HG03060 (cell line): Measurements from ENCODE around the gene YPEL2.
"Not testable (repeated sequence)": the region's sequence is repeated elsewhere in the genome, so short reads cannot be mapped to it uniquely, and the experiment has no call there.

Experiments
- ATAC-seq: cut with Tn5 transposase; IDR thresholded peaks from one replicate; pipeline ENCODE4 v1.9.1; 2021; ENCODE audit warnings: low read depth, moderate number of reproducible peaks; ENCODE audit not compliant: unreplicated experiment

Gene YPEL2

DNA sequence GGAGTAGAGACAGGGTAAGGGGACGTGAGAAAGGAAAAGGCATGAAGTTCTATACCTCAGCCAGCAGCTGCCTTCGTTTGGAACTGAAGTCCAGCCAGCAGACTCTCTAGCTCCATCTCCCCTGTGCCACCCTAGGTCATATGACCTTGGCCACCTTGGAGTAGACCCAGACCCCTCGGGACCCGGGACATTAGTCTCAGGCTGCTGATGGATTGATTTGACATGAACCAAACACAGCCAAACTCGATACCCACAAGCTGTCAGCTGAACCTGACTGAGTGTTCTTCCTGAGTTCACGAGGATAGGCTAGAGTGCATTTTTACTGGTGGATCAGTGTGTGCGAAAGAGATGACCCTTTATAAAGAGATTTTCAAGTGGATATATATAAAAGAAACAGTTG lies 68.5 kb downstream of the YPEL2 start:
- ATAC-seq, result no peak

DNA sequence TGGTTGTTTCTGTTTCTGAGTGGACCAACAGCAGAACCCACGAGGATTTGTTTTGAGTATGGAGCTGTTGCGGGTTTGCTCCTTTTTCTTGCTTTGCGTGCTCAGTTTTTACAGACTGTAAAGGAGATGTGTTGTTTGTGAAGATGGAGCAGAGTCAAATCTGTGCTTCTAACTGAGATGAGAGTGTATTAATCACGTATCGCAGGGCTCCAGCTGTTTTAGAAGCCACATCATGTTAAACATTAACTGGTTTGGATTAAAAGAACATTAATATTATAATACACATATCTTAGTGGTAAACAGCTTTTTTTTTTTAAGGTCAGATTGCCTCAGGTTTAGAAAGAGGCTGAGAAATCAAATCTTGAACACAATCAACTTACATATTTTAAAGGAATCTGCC lies 69.4 kb downstream of the YPEL2 start:
- no peak for ATAC-seq

DNA sequence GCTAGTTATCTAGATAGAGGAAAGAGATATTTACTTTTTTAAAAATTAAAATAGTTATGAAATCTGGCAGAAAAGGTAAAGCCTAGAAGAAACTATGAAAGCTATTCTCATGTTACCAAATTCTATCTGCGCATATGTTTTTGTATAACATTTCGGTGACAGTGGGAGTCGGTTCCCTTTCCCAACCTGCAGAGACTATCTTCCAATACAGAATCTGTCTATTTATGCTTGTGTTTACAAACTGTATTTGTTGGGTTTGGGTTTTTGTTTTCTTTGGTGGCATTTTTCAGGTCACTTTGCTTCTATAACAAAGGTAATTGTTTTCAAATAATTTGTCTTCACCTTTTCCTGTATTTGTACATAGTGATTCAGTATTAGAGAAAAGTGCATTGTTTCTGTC lies 69.8 kb downstream of the YPEL2 start:
- no peak for ATAC-seq

DNA sequence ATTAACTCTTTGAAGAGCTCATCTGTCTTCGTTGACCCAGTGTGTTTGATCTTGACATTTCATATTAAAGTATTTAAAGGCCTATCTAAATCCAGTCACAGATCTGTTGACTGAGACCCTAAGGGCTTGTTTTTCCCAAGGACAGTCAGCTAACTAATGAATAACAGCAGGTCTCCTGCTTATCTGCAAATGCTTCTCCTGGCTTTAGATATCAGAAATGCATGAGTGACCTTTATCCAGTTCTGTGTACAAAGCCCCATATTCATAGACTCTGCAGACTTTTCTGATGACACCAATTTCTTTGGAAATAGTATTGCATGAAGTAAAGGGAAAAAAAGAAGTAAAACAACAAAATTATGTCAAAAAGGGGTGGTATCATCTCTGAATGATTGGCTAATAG lies 70.3 kb downstream of the YPEL2 start:
- no peak for ATAC-seq

DNA sequence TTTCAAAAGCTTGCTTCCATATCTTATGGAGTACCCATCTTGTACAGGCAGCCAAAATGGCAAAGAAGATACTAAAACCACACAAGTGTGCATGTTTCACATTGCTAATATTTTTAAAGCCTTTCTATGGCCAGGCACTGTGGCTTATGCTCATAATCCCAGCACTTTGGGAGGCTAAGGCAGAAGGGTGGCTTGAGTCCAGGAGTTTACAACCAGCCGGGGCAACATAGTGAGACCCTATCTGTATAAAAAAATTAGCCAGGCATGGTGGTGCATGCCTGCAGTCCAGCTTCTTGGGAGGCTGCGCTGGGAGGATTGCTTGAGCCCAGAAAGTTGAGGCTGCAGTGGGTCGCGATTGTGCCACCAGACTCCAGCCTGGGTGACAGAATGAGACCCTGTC lies 71.3 kb downstream of the YPEL2 start:
- ATAC-seq, result no peak

DNA sequence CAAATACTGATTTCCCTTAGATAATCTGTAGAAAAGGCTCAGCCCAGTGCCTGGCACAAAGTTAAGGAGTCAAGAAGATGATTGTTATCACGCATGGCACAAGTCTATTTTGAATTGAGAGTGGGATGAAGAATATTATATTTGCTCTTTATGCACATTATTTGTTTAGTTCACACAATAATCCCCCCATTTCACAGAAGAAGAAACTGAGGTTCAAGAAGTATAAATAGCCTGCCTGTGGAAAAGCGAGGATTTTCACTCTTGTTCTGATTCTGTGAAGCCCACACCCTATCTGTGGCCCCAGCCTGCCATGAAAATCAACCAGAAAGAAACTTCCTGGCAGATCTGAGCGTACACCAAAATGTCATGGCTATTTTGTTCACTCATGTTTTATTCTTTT lies 73.0 kb downstream of the YPEL2 start:
- no peak for ATAC-seq

DNA sequence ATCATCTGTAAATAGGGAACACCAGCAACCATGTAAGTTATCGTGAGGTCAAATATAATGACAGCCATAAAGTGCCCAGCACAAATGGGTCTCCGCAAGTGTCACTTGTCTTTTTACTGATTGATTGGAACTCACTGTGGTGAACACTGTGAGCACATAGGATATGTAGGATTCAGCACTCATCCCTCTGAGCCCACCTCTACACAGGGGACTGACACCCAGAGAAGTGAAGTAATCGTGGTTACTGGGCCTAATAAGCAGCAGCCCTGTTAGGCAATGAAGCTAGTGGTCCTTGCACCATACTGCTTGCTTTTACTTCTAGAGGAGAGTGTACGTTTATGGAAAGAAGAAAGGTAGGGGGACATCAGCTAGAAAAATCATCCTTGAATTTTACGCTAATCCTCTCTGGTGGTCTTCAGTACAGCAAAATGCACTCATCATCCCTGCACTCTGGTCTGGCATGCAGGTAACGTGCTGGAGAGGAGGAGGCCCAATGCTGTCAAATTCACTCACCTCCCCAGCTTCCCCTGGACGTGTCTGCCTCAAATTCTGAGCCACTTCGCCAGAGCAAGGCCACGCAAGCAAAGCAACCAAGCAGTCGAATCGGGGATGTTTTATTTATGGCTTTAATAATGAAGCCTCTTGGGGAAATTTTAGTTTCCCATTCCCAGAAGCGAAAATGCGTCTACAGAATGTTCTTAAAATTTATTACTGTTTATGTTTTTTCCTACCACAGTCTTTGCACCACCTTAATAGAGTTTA lies 74.7 kb downstream of the YPEL2 start:
- ATAC-seq, result no peak

DNA sequence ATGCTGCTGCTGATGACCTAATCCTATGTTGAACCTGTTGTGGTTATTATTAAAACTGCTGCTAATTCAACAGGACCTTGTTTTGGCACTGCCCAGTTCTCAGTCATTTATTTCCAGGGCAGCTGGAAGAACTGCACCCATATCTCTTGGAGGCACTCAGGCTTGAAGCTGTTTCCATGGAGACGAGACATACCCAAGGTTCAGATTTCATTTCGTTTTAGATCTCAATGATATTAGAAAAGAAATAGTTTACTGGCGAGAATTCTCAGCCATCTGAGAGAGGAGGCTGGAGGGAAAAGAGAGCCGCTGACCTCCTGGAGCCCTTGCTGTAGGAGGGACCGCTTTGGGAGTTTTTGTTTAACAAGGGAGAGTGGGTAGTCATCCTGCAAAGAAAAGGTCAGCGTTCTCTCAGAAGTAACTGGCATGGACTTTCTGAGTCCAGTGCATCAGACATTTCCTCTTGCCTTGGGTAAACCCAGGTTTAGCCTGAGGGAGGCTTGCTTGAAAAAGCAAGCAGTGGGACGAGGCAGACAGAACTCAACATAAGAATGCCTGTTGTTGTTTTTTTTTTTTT lies 75.4 kb downstream of the YPEL2 start:
- no peak for ATAC-seq

DNA sequence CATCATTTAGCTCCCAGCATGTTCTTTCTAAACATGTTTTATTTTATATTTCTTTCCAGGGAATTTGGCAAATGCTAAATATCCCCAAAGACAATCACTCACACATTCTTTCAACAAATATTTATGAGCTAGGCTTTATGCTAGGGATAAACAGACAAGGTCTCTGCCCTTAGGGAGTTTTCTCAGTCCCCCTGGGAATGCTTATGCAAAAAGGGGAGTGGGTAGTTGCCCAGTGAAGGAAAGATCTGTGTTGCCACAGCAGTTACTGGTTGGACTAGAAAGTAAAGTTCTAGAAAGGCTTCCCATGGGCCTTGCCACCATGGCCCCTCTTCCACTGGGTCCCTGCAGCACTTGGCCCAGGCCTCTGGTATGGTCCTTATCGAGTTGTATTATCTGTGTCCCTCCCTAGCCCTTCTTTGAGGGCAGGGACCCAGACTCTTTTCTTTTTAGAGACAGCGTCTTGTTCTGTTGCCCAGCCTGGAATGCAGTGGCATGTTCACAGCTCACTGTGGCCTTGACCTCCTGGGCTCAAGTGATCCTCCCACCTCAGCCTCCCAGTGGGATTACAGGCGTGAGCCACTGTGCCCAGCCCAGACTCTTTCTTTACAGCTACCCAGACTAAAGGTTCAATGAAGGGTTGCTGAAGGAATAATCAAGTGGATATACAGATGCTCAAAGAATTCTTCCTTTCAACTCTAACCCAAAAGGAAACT lies 78.0 kb downstream of the YPEL2 start:
- ATAC-seq, result no peak

DNA sequence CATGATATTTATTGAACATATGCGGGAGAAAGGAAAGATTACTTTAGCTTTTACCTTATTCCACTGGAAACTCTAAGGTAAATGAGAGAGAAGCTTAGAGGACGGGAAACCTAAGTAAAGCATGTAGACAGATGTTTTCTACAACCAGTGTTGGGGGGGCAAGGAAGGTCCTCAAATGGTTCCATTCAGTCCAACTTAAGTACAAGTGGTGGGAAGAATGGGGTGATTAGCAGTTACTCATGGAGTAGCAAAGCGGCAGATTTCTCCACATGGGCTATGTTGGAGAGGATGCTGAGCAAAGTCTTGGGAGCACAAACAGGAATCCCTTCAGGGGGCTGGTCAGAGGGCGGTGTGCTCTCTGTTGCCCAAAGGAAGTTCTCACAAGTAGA lies 78.6 kb downstream of the YPEL2 start:
- no peak for ATAC-seq

DNA sequence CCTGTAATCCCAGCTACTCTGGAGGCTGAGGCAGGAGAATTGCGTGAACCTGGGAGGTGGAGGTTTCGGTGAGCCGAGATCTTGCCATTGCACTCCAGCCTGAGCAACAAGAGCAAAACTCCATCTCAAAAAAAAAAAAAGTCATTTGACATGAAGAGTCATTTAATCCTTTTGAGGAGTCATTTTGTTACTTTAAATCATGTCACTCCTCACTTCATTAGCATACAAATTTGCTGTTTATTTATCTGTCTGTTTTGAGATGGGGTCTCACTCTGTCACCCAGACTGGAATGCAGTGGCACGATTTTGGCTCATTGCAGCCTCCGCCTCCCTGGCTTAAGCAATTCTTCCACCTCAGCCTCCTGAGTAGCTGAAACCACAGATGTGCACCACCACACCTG lies 81.0 kb downstream of the YPEL2 start:
- ATAC-seq, result not testable (repeated sequence)

DNA sequence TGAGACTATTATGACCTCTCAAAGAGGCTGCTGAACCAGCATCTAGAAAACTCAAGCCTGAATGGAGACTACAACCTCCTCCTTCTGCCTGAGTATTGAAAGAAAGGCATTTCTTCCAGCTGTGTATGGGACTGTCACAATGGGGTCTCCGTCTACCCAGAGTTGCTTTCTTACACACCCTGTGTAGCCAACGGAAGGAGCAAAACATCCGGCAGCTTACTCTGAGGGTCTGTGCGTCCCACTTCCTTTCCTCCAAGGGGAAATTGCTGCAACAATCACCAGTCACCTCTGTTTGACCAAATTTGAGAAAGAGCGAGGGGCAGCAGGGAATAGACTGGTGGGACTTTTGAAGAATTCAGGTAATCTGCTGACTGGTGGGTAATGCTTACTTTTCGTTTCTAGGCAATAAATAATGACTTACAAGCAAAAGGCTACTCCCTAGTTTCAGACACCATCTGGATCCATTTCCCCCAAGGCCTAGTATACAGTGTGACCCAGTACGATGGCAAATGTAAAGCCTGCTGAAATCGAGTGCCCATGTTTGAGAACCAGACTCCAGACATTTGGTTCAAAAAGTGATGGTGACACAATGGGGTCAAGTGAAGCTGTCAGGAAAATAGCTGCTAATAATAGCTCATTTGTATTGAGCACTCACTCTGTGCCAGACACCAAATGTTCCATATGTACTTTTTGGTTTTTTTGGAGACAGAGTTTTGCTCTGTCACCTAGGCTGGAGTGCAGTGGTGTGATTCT lies 81.7 kb downstream of the YPEL2 start:
- ATAC-seq, result no peak

DNA sequence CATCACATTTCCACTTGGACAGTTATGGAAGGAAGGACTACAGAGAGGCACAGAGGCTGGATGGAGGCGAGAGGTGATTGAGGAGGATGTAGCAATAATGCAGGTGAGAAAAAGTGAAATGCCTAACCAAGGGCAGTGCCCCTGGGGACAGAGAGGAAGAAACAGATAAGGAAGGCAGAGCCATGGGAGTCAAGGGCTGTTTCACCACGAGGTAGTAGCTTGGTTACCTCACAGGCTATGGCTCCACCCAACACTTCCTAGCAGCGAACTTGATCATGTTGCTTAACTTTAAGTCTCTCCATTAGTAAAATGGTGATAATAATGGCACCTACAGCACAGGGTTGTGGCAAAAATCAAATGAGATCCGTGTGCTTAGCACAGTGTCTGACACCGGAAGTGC lies 83.9 kb downstream of the YPEL2 start:
- no peak for ATAC-seq

DNA sequence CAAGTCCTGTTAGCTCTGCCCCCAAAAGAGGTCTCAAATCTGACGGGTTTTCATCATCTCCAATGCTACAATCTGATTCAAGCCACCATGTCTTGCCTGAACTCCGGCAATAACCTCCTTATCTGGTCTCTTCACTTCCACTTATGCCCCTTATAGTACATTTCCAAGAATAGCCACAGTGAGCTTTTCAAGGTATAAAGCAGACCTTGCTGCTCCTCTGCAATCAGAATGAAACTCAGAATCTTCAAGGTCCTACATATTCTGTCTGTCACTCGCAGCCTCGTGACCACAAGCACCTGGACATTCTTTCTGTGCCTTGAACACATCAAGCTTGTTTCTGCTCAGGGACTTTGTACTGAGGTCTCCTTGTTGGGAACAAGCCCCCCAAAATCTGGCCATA lies 84.7 kb downstream of the YPEL2 start:
- no peak for ATAC-seq

DNA sequence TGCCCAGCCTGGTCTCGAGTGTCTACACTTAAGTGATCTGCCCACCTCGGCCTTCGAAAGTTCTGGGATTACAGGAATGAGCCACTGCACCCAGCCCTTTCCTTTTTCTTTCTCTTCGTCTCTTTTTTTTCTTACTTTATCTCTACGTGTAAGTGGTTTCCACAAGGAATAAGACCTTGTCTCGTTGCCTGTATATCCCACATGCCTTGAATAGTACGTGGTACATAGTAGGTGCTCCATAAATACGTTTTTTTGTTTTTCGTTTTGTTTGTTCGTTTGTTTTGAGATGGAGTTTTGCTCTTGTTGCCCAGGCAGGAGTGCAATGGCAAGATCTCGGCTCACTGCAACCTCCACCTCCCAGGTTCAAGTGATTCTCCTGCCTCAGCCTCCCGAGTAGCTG lies 86.0 kb downstream of the YPEL2 start:
- no peak for ATAC-seq

DNA sequence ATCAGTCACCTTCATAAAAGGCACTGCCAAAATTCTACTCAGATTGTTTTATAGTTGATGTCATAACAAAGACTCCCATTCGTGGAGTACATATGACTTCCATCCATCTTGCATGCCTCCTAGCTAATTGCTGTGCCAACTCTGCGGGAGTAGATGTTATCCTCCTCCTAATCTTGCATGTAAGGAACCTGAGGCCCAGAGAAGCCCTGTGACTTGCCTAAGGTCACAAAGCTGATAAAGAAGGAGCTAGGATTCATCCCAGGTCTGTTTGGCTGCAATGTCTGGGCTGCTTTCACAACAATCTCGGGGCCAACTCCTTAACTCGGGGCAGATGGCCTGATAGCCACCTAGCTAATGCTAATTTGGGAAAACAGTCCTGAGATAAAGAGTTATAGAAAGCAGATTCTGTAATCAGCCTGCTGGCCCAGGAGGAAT lies 87.3 kb downstream of the YPEL2 start:
- no peak for ATAC-seq

DNA sequence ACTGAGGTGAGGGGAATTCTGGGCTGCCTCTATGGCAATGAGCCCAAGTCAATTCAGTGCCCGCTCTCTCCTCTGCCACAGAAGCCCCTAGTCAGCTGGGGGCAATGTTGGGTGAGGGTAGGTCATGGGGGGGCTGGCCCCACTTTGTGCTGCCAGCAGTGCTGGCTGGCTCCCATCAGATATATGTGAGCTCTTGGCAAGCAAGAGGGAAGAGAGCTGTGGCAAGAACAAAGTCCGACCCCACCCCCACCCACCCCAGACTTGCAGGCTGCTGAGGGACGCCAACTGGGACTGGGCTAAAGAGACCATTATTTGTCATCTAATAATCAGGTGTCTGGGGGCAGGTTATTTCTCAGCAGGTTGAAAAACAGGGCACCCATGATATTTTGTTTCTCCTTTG lies 89.4 kb downstream of the YPEL2 start:
- ATAC-seq, result no peak

DNA sequence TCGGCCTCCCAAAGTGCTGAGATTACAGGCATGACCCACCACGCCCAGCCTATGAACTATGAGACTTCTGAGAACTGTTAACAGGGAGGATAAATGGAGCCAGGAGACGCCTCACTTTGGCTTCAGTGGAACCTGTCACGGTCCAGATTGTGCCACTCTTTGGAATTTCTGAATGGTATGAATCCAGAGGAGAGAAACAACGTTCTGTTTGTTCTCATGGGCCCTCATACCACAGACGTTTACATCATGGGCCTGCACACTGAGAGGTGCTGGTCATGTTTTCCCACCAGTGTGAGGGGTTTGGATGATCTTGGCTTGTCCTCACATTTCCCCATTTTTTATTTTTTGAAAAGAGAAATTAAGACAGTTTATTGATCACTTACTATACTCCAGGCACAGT lies 90.3 kb downstream of the YPEL2 start:
- ATAC-seq, result no peak

DNA sequence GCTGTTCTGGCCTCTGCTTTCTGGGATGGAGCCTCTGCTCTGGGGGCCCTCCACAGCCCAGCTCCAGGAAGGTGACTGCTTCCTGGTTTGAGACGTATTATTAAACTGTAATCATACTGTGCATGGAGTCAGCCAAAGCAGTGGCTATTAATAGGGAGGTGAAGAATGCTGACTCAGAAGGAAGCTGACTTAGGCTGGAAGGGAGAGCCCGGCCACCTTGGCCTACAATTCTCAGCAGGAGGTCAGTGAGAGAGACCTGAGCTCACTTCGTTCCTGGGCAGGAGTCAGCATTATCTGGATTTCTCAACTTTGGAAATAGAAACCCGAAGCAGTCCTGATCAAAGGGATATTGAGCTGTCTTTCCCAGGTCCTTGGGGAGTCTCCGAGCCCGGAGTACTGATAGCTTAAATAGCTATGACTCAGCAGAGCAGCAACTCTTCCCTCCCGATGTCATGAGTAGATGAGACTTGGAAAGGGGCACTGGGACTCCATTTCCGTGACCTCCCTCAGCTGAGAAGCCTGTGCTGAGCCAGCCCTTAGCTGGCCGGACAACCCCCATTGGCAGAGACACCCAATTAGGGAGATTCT lies 91.8 kb downstream of the YPEL2 start:
- no peak for ATAC-seq

DNA sequence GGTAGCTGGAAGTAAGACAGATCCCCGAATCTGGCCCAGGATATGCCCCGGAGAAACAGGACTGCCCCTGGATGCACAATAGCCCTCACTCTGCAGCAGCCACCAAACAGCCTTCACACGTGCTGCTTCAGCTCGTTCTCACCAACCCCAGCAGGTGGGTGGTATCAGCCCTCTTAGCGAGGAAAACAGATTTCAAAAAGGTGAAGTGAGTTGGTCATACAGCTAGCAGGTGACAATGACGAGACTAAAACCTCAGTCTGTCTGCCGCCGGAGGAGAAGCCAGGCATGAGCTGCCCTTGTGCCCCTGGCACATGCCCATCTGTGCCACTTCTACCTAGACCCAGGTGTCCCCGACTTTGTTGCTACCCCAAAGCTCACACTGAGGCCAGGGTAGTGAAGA lies 92.4 kb downstream of the YPEL2 start:
- no peak for ATAC-seq

DNA sequence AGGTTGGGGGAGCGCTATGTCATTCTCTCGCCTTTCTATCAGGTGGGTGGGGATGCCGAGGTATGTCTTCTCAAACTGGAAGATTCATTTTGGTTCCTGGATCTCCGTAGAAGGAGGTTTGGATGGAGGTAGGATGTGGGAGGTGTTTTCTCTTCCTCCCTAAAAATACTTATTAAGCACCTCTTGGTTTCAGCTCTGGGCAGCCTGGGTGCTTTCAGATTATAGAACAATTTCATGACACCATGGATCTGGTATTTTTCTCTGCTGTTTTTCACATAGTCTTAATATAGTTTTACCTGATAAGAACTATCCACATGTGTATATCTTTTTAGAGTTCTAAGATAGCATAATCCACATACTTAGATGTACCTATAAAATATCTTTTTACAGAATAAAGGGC lies 92.9 kb downstream of the YPEL2 start:
- no peak for ATAC-seq
